MM.1S (cell line): Measurements from ENCODE around the gene UBE2Q1.

Experiments
- DNase-seq: peaks from one replicate; pipeline ENCODE4 v3.0.0-alpha.2; 2015
- H2AFZ ChIP-seq: fragments of 300-600 bp; sonication (generic); 2 replicates; pipeline ENCODE4 v1.6.0; 2016; ENCODE audit warnings: antibody characterized with exemption, low read length
- H3F3A ChIP-seq: fragments of 300-600 bp; sonication (generic); 2 replicates; pipeline ENCODE4 v1.6.1; 2016; ENCODE audit warnings: mild to moderate bottlenecking, antibody characterized with exemption, low read length, moderate library complexity, mixed read lengths; ENCODE audit not compliant: insufficient read depth
- H3K27ac ChIP-seq: fragments of 300-600 bp; sonication (generic); 2 replicates; pipeline ENCODE4 v1.5.1; 2016; ENCODE audit warnings: mild to moderate bottlenecking, low read length
- H3K27me3 ChIP-seq: fragments of 300-600 bp; sonication (generic); replicated peaks from 2 replicates; pipeline ENCODE4 v1.6.0; 2016; ENCODE audit warnings: low read length; ENCODE audit not compliant: insufficient read depth
- H3K36me3 ChIP-seq: fragments of 300-600 bp; sonication (generic); replicated peaks from 2 replicates; pipeline ENCODE4 v1.6.1; 2016; ENCODE audit warnings: mild to moderate bottlenecking, low read length, mixed read lengths; ENCODE audit not compliant: insufficient read depth
- H3K4me1 ChIP-seq: fragments of 300-600 bp; sonication (generic); 2 replicates; pipeline ENCODE4 v1.6.1; 2016; ENCODE audit warnings: low read length, mixed read lengths
- H3K4me2 ChIP-seq: fragments of 300-600 bp; sonication (generic); 2 replicates; pipeline ENCODE4 v1.6.0; 2016; ENCODE audit warnings: low read depth, low read length
- H3K4me3 ChIP-seq: fragments of 300-600 bp; sonication (generic); 2 replicates; pipeline ENCODE4 v1.5.1; 2016; ENCODE audit warnings: low read length, mixed read lengths
- H3K79me2 ChIP-seq: fragments of 300-600 bp; sonication (generic); 2 replicates; pipeline ENCODE4 v1.6.1; 2016; ENCODE audit warnings: mixed run types, low read length, mixed read lengths
- H3K9ac ChIP-seq: fragments of 300-600 bp; sonication (generic); 2 replicates; pipeline ENCODE4 v1.6.1; 2016; ENCODE audit warnings: low read length, mixed read lengths
- H3K9me2 ChIP-seq: fragments of 300-600 bp; sonication (generic); replicated peaks from 2 replicates; pipeline ENCODE4 v1.6.1; 2016; ENCODE audit warnings: mild to moderate bottlenecking, low read length, mixed read lengths; ENCODE audit not compliant: insufficient read depth
- H3K9me3 ChIP-seq: fragments of 300-600 bp; sonication (generic); replicated peaks from 2 replicates; pipeline ENCODE4 v1.6.1; 2016; ENCODE audit warnings: mild to moderate bottlenecking, low read length, mixed read lengths; ENCODE audit not compliant: insufficient read depth
- H4K20me1 ChIP-seq: fragments of 300-600 bp; sonication (generic); 2 replicates; pipeline ENCODE4 v1.6.1; 2016; ENCODE audit warnings: mild to moderate bottlenecking, low read length, moderate library complexity, mixed read lengths; ENCODE audit not compliant: insufficient read depth
- EZH2 ChIP-seq: fragments of 300-600 bp; sonication (generic); optimal IDR thresholded peaks from 2 replicates; pipeline ENCODE3; 2017; ENCODE audit warnings: low read depth, mild to moderate bottlenecking, antibody characterized with exemption, low read length, mixed read lengths
- EZH2phosphoT487 ChIP-seq: fragments of 300-600 bp; sonication (generic); IDR thresholded peaks from 2 replicates; pipeline ENCODE4 v1.6.1; 2018; ENCODE audit warnings: antibody characterized with exemption, low read length
- TF ChIP-seq, protein P1 (sequence below): fragments of 300-600 bp; sonication (generic); IDR thresholded peaks from 2 replicates; pipeline ENCODE4 v1.5.1; 2016; ENCODE audit warnings: antibody characterized with exemption, low read length, mixed read lengths

The UBE2Q1 gene

DNA sequence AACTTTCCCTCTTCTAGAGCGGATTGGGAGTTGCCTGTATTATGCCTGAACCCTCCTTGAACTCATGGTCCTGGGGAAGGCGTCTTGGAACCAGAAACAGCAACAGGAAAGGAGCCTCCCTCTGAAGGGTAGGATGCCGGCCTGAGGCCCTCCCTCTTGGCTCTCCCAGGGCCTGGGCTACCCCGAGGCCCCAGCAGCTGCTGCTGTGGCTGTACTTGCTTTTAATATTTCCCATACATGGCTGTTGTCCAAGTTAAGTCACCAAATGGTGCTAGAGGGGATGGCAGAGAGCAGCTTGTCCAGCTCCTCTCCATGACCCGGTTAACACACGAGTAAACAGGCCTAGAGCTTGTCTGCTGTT is 19.6 kb upstream of the UBE2Q1 start:
- no peaks in the 10 kb centered on the region for H3K27me3 ChIP-seq
- DNase-seq = no peak
- H3K9ac ChIP-seq = no peak overlapping the region
- H2AFZ ChIP-seq = no peak overlapping the region
- H4K20me1 ChIP-seq = no peaks in the 10 kb centered on the region
- H3K9me2 ChIP-seq = no peaks in the 10 kb centered on the region
- H3K27ac ChIP-seq = no peak overlapping the region
- peaks cover 18% of the 10 kb centered on the region for H3K36me3 ChIP-seq
- H3F3A ChIP-seq = peaks cover 5% of the 10 kb centered on the region; the same call in 1 of the 2 replicates
- no peak overlapping the region for H3K4me2 ChIP-seq
- peaks cover 12% of the 10 kb centered on the region; the same call in 1 of the 2 replicates for H3K4me1 ChIP-seq
- 0 out of 2 replicates have a peak, but pooled peaks cover 4% of the 10 kb centered on the region for H3K79me2 ChIP-seq
- no peak for TF ChIP-seq EZH2
- TF ChIP-seq, protein P1, sequence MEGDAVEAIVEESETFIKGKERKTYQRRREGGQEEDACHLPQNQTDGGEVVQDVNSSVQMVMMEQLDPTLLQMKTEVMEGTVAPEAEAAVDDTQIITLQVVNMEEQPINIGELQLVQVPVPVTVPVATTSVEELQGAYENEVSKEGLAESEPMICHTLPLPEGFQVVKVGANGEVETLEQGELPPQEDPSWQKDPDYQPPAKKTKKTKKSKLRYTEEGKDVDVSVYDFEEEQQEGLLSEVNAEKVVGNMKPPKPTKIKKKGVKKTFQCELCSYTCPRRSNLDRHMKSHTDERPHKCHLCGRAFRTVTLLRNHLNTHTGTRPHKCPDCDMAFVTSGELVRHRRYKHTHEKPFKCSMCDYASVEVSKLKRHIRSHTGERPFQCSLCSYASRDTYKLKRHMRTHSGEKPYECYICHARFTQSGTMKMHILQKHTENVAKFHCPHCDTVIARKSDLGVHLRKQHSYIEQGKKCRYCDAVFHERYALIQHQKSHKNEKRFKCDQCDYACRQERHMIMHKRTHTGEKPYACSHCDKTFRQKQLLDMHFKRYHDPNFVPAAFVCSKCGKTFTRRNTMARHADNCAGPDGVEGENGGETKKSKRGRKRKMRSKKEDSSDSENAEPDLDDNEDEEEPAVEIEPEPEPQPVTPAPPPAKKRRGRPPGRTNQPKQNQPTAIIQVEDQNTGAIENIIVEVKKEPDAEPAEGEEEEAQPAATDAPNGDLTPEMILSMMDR = no peak
- no peak for TF ChIP-seq EZH2phosphoT487
- H3K9me3 ChIP-seq = no peaks in the 10 kb centered on the region
- no peak overlapping the region for H3K4me3 ChIP-seq

DNA sequence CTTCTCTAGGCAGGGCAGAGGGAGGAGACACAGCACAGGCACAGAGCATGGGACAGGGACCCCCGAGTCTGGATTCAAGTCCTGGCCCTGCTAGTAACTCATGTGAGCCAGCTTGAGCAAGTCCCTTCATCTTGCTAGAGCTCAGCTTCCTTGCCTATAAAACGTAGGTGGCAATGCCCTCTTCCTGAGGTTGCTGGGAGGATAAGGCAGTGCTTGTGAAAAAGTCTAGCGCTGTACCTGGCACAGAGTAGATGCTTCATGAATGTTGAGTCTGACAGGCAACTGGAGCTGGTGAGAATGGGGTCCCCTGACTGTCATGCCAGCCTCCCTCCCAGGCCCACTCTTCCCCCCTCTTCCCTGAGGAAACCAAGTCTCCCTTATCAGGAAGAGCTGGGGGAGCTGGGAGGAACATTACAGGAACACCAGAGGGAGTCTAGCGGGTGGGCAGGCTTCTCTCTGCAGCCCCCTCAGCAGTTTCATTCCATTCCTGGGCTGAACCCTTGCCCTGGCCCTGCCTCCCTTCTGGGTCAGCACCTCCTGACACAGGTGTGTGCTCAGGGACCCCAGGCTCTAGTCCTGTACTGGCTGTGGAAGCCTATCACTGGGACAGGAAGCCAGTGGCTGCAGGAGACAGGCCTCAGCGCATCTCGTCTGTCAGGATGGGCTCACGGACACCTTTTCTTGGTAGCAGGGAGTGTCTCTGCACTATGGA is 19.0 kb upstream of the UBE2Q1 start:
- Histone ChIP-seq H3K4me2 (no peak overlapping the region), H2AFZ (no peak overlapping the region), H3K4me3 (no peak overlapping the region), H3K4me1 (peaks cover 7% of the 10 kb centered on the region; the same call in 1 of the 2 replicates), H3K79me2 (0 out of 2 replicates have a peak, but pooled peaks cover 4% of the 10 kb centered on the region), H3F3A (peaks cover 5% of the 10 kb centered on the region; the same call in 1 of the 2 replicates), H3K9me2 (no peaks in the 10 kb centered on the region), H3K9ac (no peak overlapping the region), H3K36me3 (peaks cover 15% of the 10 kb centered on the region), H3K27me3 (no peaks in the 10 kb centered on the region), H3K27ac (no peak overlapping the region), H4K20me1 (no peaks in the 10 kb centered on the region), H3K9me3 (no peaks in the 10 kb centered on the region)
- no peak for DNase-seq
- TF ChIP-seq EZH2phosphoT487 (no peak), EZH2 (no peak)
- TF ChIP-seq, protein P1 = no peak

DNA sequence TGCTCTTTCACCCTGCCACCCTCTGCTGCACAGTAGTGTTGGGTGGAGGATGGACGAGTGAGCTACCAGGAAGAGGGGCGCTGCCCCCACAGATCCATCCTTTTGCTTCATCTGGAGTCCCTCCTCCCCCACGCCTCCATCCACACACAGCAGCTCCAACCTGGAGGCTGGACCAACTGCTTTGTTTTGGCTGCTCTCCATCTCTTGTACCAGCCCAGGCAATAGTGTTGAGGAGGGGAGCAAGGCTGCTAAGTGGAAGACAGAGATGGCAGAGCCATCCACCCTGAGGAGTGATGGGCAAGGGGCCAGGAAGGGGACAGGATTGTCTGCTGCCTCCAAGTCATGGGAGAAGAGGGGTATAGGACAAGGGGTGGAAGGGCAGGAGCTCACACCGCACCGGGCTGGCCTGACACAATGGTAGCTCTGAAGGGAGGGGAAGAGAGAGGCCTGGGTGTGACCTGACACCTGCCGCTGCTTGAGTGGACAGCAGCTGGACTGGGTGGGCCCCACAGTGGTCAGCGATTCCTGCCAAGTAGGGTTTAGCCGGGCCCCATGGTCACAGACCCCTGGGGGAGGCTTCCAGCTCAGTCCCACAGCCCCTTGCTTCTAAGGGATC is 17.6 kb upstream of the UBE2Q1 start:
- H3F3A ChIP-seq = peaks cover 5% of the 10 kb centered on the region; the same call in 1 of the 2 replicates
- no peak overlapping the region for H2AFZ ChIP-seq
- TF ChIP-seq EZH2phosphoT487 (no peak), EZH2 (no peak)
- TF ChIP-seq, protein P1 = no peak
- H3K27ac ChIP-seq = no peak overlapping the region
- no peak overlapping the region for H3K4me3 ChIP-seq
- no peaks in the 10 kb centered on the region for H3K79me2 ChIP-seq
- no peak overlapping the region for H3K4me2 ChIP-seq
- H3K36me3 ChIP-seq = peaks cover 8% of the 10 kb centered on the region
- no peaks in the 10 kb centered on the region for H3K27me3 ChIP-seq
- no peak overlapping the region for H3K9ac ChIP-seq
- no peaks in the 10 kb centered on the region for H3K9me3 ChIP-seq
- H3K4me1 ChIP-seq = peaks cover 5% of the 10 kb centered on the region; the same call in 1 of the 2 replicates
- no peaks in the 10 kb centered on the region for H3K9me2 ChIP-seq
- no peaks in the 10 kb centered on the region for H4K20me1 ChIP-seq
- DNase-seq = no peak
